MCF 10A (cell line): ENCODE data around the gene C20orf144. TPM values are rescaled to one million over a fixed set of nuclear protein-coding genes. Genes with fewer than 3 reads are reported as not detected.

Experiments
- BruUV-seq: library from RNA; stranded (reverse); fragments of 400-500 nt; replicated peaks from 2 replicates; lab custom pipeline; 2021; lab: Mats Ljungman, UMichigan
- CTCF ChIA-PET: fragments of 300-600 bp; sonication (Branson Sonifier 250); formaldehyde crosslinking; extraction: SDS; loops from one replicate; lab custom pipeline; 2021; ENCODE audit warnings: antibody characterized with exemption, inconsistent platforms; lab: Yijun Ruan, JAX
- POLR2A ChIA-PET: fragments of 300-600, 350-650 bp; sonication (Branson Sonifier 250); formaldehyde crosslinking; extraction: SDS; loops from one replicate; lab custom pipeline; 2020; ENCODE audit warnings: antibody characterized with exemption, inconsistent platforms; lab: Yijun Ruan, JAX
- DNase-seq: peaks from one replicate; pipeline ENCODE4 v3.0.0-alpha.2; 2018; ENCODE audit not compliant: unreplicated experiment
- H3K27ac Mint-ChIP-seq: one replicate; pipeline ENCODE4 v1.8.0; 2022; ENCODE audit warnings: mild to moderate bottlenecking, low read depth, mixed read lengths; ENCODE audit not compliant: unreplicated experiment
- H3K27me3 Mint-ChIP-seq: one replicate; pipeline ENCODE4 v1.8.0; 2022; ENCODE audit warnings: mixed read lengths; ENCODE audit not compliant: insufficient read depth, unreplicated experiment
- H3K36me3 Mint-ChIP-seq: one replicate; pipeline ENCODE4 v1.8.0; 2022; ENCODE audit warnings: mild to moderate bottlenecking, moderate library complexity, mixed read lengths; ENCODE audit not compliant: insufficient read depth, unreplicated experiment
- H3K4me1 Mint-ChIP-seq: one replicate; pipeline ENCODE4 v1.8.0; 2022; ENCODE audit warnings: mixed read lengths; ENCODE audit not compliant: insufficient read depth, unreplicated experiment
- H3K4me3 Mint-ChIP-seq: one replicate; pipeline ENCODE4 v1.8.0; 2022; ENCODE audit warnings: mild to moderate bottlenecking, moderate library complexity, mixed read lengths; ENCODE audit not compliant: unreplicated experiment
- H3K9me3 Mint-ChIP-seq: one replicate; pipeline ENCODE4 v1.8.0; 2022; ENCODE audit warnings: mixed read lengths; ENCODE audit not compliant: unreplicated experiment
- CTCF ChIP-seq: fragments of 200-600 bp; IDR thresholded peaks from one replicate; pipeline ENCODE4 v1.8.0; 2022; ENCODE audit warnings: antibody characterized with exemption, mild to moderate bottlenecking; ENCODE audit not compliant: unreplicated experiment
- intact Hi-C: fragments of 100-400 bp; cut with micrococcal nuclease; formaldehyde crosslinking; loops from 2 replicates; pipeline ENCODE4 v1.14.1; 2022
- total RNA-seq: library from RNA; stranded (reverse); gene quantifications from 2 replicates; pipeline ENCODE4 v1.2.3, GENCODE V29; 2022

C20orf144 gene
- total RNA-seq, 1 experiment from 2014 or later, result 0.21 TPM

- no peak for DNase-seq
- no TSS peak for BruUV-seq
- H3K4me1 Mint-ChIP-seq, result peaks cover 19% of the 10 kb centered on the region
- H3K36me3 Mint-ChIP-seq, result no peaks in the 10 kb centered on the region
- TF ChIP-seq CTCF, result no peak
- intact Hi-C loops, result no loop called here
- CTCF ChIA-PET, result interaction anchor here (0.5 to 3.7 kb wide), 5 partner anchors 8 to 431 kb away, joined by 3 to 19 read pairs (median 3); partner anchors contain the start of gene ACTL10
- POLR2A ChIA-PET, result interaction anchor here (0.8 to 1.9 kb wide), 7 partner anchors 9 to 274 kb away, joined by 3 to 9 read pairs (median 3); partner anchors contain the start of genes ACTL10, CBFA2T2, CDK5RAP1 and CHMP4B
- peak overlapping the region; percentile 97 for H3K4me3 Mint-ChIP-seq
- H3K9me3 Mint-ChIP-seq, result no peaks in the 10 kb centered on the region
- H3K27ac Mint-ChIP-seq, result no peak overlapping the region
- no peaks in the 10 kb centered on the region for H3K27me3 Mint-ChIP-seq
These were observed 13.2 kb downstream of the C20orf144 start for GRCh38 chr20:33675136-33675959.

- Mint-ChIP-seq H3K36me3 (no peaks in the 10 kb centered on the region), H3K9me3 (no peaks in the 10 kb centered on the region), H3K27me3 (no peaks in the 10 kb centered on the region), H3K27ac (no peak overlapping the region), H3K4me1 (peaks cover 19% of the 10 kb centered on the region), H3K4me3 (no peak overlapping the region)
- no peak for TF ChIP-seq CTCF
- intact Hi-C loops, result no loop called here
- ChIA-PET POLR2A (interaction anchor here (0.8 to 1.9 kb wide), 3 partner anchors 135 to 275 kb away, joined by 3 to 7 read pairs (median 3); partner anchors contain the start of genes CBFA2T2, CDK5RAP1 and CHMP4B), CTCF (interaction anchor here (3.7 kb wide), 1 partner anchor 8 kb away, joined by 19 read pairs; the partner anchor contains the start of gene ACTL10)
- no TSS peak for BruUV-seq
- no peak for DNase-seq
These were observed 14.0 kb downstream of the C20orf144 start for GRCh38 chr20:33676121-33676520.

- BruUV-seq, result no TSS peak
- TF ChIP-seq CTCF, result no peak
- Mint-ChIP-seq H3K27me3 (no peaks in the 10 kb centered on the region), H3K4me3 (no peak overlapping the region), H3K27ac (no peak overlapping the region), H3K4me1 (peaks cover 19% of the 10 kb centered on the region), H3K9me3 (no peaks in the 10 kb centered on the region), H3K36me3 (no peaks in the 10 kb centered on the region)
- CTCF ChIA-PET, result interaction anchor here (0.6 to 3.7 kb wide), 3 partner anchors 9 to 115 kb away, joined by 3 to 19 read pairs (median 6); partner anchors contain the start of gene ACTL10
- POLR2A ChIA-PET, result interaction anchor here (1.3 kb wide), 1 partner anchor 11 kb away, joined by 3 read pairs; the partner anchor contains the start of gene ACTL10
- intact Hi-C loops, result no loop called here
- DNase-seq, result no peak
These were observed 14.8 kb downstream of the C20orf144 start for GRCh38 chr20:33676652-33677645.
